NCI-H1105 treated with DMSO at 0.1 percent for 48 hours (cell line): ENCODE results near the gene MRPS25.
"Not testable (repeated sequence)": the region's sequence is repeated elsewhere in the genome, so short reads cannot be mapped to it uniquely, and the experiment has no call there.

Source experiments
- DNase-seq: peaks from one replicate; lab custom pipeline; 2025; lab: John Stamatoyannopoulos, UW

Gene MRPS25

DNA sequence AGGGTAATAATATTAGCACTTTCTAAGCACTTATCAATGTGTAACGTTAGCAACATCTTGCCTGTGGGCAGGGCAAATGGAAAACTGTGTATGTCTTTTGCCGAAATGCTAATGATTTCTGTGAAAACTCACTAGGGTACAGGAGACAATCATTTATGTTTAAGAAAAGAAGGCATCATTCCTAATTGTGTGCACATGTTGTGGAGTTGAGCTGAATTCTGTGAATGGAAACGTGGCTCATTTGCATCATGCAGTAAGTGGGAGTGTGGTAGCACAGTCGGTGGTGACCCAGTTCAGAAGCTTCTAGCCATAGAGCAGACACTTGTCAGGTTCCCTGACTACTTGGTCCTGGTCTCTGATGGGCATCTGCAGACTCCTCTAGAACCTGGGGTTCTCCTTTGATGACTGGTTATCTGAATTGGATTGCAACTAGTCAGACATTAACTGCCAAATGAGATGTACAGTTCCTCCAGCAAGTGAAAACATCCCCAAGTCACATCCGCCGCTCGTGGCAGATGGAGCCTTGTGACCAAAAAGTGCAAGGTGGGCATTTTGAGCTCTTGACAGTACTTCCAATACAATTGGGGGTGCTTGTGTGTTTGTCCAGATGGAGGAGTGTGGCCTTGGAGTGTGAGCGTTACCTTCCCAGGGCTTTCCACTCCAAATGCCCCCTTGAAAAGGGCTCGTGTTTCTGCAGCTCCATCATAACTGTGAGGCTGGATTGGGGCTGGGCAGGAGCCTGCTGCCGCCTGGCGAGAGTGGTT lies 21.5 kb downstream of the MRPS25 start:
- no peak for DNase-seq

DNA sequence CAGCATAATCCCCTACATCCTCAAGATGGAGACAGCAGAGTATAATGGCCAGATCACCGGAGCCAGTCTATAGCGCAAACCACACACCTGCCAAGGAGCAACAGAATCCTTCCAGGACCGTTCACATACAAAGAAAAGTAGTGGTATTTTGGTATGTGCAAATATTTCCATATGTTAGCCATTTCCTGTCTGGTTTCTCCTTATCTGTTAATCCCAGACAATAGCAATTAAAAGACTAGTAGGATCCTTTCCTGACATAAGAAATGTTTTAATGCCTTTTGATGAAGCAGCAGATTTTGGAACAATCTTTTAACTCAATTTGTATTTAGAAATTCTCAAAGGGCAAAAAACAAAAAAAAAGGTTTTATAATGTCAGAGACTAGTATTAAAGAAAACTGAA lies 22.2 kb downstream of the MRPS25 start:
- no peak for DNase-seq

DNA sequence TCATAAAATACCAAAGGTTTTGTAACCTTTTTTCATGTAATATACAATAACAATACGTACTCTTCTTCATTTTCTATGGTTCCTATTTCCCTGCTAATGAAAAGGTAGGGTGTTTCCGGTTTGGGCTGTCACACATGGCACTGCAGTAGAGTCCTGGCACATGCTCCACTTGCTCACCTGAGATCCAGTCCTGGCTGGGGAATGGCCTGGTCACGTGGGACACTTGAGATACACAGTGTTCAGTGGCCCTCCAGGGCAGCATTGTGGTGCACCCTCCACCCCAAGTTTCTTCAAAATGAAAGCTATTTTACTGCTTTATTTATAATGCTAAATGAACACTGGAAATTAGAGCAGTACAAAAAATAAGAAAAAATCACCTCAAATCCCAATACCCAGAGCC lies 23.2 kb downstream of the MRPS25 start:
- no peak for DNase-seq

- DNase-seq, result no peak
Measured at GRCh38 chr3:15040844-15041243, 24.3 kb downstream of the MRPS25 start.

GRCh38 chr3:15038306-15038705 lies 26.8 kb downstream of the MRPS25 start:
- DNase-seq, result no peak

GRCh38 chr3:15033103-15033502 lies 32.0 kb downstream of the MRPS25 start:
- no peak for DNase-seq

DNA sequence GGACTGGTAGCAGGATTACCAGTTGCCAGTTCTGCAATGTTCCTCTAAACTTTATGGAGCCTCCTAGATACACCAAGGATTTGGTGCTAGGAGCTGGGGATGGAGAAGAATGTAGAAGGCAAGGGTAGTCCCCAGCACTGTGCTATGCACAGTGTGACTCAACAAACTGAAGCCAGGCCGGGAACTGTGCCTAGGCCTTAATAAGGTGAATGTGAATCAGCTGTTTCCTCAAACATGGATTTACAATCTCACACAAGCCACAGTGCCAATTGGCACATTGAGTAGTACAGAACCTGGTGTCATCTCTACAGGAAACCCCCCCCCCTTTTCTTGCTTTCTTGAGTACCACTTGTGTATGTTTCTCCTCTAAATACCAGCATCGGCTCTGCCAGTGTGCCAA lies 32.5 kb downstream of the MRPS25 start:
- no peak for DNase-seq

- DNase-seq, result no peak
Measured at GRCh38 chr3:15029625-15030024, 35.5 kb downstream of the MRPS25 start.

- DNase-seq, result no peak
Measured at GRCh38 chr3:15023719-15024118, 41.4 kb downstream of the MRPS25 start.

- DNase-seq, result no peak
Measured at GRCh38 chr3:15023249-15023648, 41.9 kb downstream of the MRPS25 start.

GRCh38 chr3:15017191-15017590 lies 47.9 kb downstream of the MRPS25 start:
- no peak for DNase-seq

DNA sequence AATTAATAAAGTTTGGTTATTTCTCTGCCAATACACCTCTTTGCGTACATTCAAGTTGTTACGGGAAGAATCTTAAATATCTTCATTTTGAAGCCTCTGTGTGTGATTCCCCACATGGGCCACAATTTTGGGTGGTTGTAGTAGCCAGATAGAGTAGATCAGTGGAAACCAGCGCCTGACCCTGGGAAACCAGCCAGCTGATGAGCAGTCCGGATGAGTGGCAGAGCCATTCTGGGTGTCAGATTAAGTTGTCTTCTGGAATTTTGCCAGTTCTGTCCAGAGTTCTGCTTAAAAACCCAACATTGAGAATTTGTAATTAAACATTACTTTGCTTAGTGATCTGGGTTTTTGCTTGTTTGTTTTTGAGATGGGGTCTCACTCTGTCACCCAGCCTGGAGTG lies 49.7 kb downstream of the MRPS25 start:
- DNase-seq, result no peak

DNA sequence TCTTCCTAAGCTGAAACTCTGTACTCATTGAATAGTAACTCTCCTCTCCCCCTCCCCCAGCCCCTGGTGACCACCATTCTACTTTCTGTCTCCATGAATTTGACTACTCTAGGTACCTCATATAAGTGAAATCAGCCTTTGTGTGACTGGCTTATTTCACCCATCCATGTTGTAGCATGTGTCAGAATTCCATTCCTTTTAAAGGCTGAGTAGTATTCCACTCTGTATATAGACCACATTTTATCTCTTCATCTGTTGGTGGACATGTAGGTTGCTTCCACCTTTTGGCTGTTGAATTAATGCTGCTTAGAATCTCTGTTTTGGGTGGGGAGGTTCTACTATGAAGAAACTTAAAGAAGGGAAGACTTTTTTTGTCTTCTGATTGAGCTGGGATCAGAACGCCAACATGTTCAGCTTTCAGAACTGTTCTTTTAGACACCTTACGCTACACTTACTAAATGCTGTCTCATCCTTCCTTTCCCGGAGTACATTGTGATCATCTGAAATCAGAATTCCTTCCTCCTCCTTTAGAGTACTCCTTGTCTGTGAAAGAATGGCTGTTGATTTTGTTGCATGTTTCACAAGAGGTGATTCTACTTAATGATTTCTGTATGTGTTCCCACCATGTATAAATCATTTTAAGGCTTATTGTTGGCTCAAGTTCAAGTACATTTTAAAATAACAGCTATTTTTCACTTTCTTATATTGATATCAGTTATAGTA lies 50.3 kb downstream of the MRPS25 start:
- no peak for DNase-seq

DNA sequence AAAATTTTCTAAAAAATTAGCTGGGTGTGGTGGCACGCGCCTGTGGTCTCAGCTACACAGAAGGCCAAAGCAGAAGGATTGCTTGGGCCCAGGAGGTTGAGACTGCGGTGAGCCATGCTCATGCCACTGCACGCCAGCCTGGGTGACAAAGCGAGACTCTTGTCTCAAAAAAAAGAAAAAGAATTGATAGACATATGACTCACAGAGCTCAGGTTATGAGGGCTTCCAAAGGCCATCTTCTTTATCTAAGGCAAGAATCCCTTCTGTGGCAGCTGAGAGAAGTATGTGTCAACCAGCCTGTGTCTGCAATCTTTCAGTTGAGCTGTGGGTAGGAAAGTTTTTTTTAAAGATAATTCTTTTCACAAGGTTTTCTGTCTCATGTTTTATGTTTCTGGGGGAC lies 53.9 kb downstream of the MRPS25 start:
- no peak for DNase-seq

DNA sequence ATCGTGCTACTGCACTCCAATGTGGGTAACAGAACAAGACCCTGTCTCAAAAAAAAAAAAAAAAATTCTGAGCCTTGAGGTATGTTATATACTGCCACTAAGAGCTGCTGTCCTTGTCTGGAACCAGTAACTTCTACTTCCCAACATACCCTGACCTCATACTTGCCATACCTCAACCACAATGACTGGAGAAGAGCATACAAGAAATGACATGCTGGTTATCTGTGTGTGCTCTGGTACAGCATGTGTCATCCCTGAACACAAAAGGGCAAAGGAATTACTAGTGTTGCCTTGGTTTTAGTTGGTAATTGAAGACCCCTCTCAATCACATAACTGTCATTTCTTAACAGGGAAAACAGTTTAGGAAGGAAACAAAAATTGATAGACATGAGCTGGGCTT lies 54.5 kb downstream of the MRPS25 start:
- DNase-seq, result no peak

DNA sequence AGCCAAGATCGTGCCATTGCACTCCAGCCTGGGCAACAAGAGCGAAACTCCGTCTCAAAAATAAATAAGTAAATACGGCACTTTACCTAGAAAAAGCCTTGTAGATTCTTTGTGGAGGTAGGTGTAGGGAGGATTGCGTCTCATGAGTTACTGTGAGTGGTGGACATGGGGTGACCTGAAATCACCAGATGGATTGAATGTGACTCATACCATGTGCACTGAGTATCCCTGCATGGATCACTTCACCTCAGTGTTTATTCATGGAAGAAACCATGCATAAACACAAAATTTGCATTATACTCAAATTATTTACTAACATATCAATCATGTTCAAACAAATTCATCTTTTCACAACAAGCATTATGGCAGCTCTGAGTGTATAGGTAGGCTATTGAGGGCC lies 55.9 kb downstream of the MRPS25 start:
- no peak for DNase-seq

- DNase-seq, result no peak
Measured at GRCh38 chr3:15007681-15008141, 57.4 kb downstream of the MRPS25 start.

DNA sequence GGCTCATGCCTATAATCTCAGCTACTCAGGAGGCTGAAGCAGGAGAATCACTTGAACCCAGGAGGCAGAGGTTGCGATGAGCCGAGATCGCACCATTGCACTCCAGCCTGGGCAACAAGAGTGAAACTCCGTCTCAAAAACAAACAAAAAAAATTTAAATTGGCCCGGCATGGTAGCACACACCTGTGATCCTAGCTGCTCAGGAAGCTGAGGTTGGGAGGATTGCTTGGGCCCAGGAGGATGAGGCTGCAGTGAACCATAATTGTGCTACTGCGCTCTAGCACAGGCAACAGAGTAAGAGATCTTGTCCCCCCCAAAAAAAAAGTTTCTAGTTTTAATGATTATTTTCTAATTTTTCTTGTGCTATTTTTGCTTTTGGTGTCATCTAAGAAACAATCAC lies 65.9 kb downstream of the MRPS25 start:
- DNase-seq, result not testable (repeated sequence)
